Pulmonary artery endothelial cell (primary cell): Measurements from ENCODE around the gene SMARCA2. TPM values are rescaled to one million over a fixed set of nuclear protein-coding genes. Genes with fewer than 3 reads are reported as not detected.

ENCODE experiments used
- DNase-seq: peaks from one replicate; pipeline ENCODE4 v3.0.0-alpha.2; 2011; ENCODE audit warnings: low read depth, low spot score
- total RNA-seq: library from RNA; depleted of rRNA; stranded (reverse); fragments of >200 nt; gene quantifications from 2 replicates; pipeline ENCODE4 v1.2.3, GENCODE V29; 2014

The SMARCA2 gene
- total RNA-seq, 1 donor from 2014 or later, result 47.3 TPM

- no peak for DNase-seq
Observed at GRCh38 chr9:2039294-2040180, 24.4 kb downstream of the SMARCA2 start.

GRCh38 chr9:2040828-2041227, 25.7 kb downstream of the SMARCA2 start:
- no peak for DNase-seq

GRCh38 chr9:2041736-2042135, 26.6 kb downstream of the SMARCA2 start:
- DNase-seq, result no peak

GRCh38 chr9:2043243-2043642, 28.1 kb downstream of the SMARCA2 start:
- no peak for DNase-seq

- no peak for DNase-seq
Observed at GRCh38 chr9:2043881-2044462, 28.8 kb downstream of the SMARCA2 start.

GRCh38 chr9:2047144-2047671, 32.1 kb downstream of the SMARCA2 start:
- no peak for DNase-seq

- DNase-seq, result no peak
Observed at GRCh38 chr9:2047916-2048315, 32.8 kb downstream of the SMARCA2 start.

- no peak for DNase-seq
Observed at GRCh38 chr9:2050236-2050635, 35.1 kb downstream of the SMARCA2 start.

- no peak for DNase-seq
Observed at GRCh38 chr9:2053883-2054845, 39.0 kb downstream of the SMARCA2 start.

- DNase-seq, result peak; percentile 29
Observed at GRCh38 chr9:2055203-2055658, 40.1 kb downstream of the SMARCA2 start.

GRCh38 chr9:2059274-2059929, 44.3 kb downstream of the SMARCA2 start:
- no peak for DNase-seq

GRCh38 chr9:2060424-2060823, 45.3 kb downstream of the SMARCA2 start:
- DNase-seq, result no peak

GRCh38 chr9:2065704-2066103, 50.6 kb downstream of the SMARCA2 start:
- DNase-seq, result no peak

- DNase-seq, result no peak
Observed at GRCh38 chr9:2066312-2067273, 51.4 kb downstream of the SMARCA2 start.

GRCh38 chr9:2072752-2073405, 57.7 kb downstream of the SMARCA2 start:
- DNase-seq, result no peak

- no peak for DNase-seq
Observed at GRCh38 chr9:2082772-2083171, 67.6 kb downstream of the SMARCA2 start.

GRCh38 chr9:2083479-2083878, 68.3 kb downstream of the SMARCA2 start:
- no peak for DNase-seq

- DNase-seq, result peak; percentile 57
Observed at GRCh38 chr9:2085716-2086115, 70.6 kb downstream of the SMARCA2 start.

GRCh38 chr9:2086116-2086515, 71.0 kb downstream of the SMARCA2 start:
- DNase-seq, result no peak
